Osteocyte (in vitro differentiated cells): Measurements from ENCODE around the gene PRH1. TPM values are rescaled to one million over a fixed set of nuclear protein-coding genes. Genes with fewer than 3 reads are reported as not detected.

Source experiments
- DNase-seq: peaks from one replicate; pipeline ENCODE4 v3.0.0; 2021; ENCODE audit warnings: mixed read lengths; ENCODE audit not compliant: unreplicated experiment; ENCODE audit errors: extremely low spot score
- H3K27ac Mint-ChIP-seq: one replicate; pipeline ENCODE4 v1.8.0; 2021; ENCODE audit warnings: mild to moderate bottlenecking, mixed read lengths; ENCODE audit not compliant: unreplicated experiment
- H3K27me3 Mint-ChIP-seq: one replicate; pipeline ENCODE4 v1.8.0; 2021; ENCODE audit warnings: mixed read lengths; ENCODE audit not compliant: unreplicated experiment
- H3K36me3 Mint-ChIP-seq: one replicate; pipeline ENCODE4 v1.8.0; 2021; ENCODE audit warnings: mixed read lengths; ENCODE audit not compliant: unreplicated experiment
- H3K4me1 Mint-ChIP-seq: one replicate; pipeline ENCODE4 v1.8.0; 2021; ENCODE audit warnings: mixed read lengths; ENCODE audit not compliant: unreplicated experiment
- H3K4me3 Mint-ChIP-seq: one replicate; pipeline ENCODE4 v1.8.0; 2021; ENCODE audit warnings: mild to moderate bottlenecking, moderate library complexity, mixed read lengths; ENCODE audit not compliant: unreplicated experiment
- H3K9me3 Mint-ChIP-seq: one replicate; pipeline ENCODE4 v1.8.0; 2021; ENCODE audit warnings: mixed read lengths; ENCODE audit not compliant: unreplicated experiment
- total RNA-seq: library from RNA; stranded (reverse); gene quantifications from 2 replicates; pipeline ENCODE4 v1.2.1, GENCODE V29; 2021
- TF ChIP-seq, protein P1 (sequence below): fragments of 200-600 bp; sonication (generic); IDR thresholded peaks from 2 replicates; pipeline ENCODE4 v1.5.0; 2021; ENCODE audit warnings: antibody characterized with exemption, mild to moderate bottlenecking, moderate library complexity

PRH1 gene
- total RNA-seq, 1 donor from 2014 or later, result 19.1 TPM

DNA sequence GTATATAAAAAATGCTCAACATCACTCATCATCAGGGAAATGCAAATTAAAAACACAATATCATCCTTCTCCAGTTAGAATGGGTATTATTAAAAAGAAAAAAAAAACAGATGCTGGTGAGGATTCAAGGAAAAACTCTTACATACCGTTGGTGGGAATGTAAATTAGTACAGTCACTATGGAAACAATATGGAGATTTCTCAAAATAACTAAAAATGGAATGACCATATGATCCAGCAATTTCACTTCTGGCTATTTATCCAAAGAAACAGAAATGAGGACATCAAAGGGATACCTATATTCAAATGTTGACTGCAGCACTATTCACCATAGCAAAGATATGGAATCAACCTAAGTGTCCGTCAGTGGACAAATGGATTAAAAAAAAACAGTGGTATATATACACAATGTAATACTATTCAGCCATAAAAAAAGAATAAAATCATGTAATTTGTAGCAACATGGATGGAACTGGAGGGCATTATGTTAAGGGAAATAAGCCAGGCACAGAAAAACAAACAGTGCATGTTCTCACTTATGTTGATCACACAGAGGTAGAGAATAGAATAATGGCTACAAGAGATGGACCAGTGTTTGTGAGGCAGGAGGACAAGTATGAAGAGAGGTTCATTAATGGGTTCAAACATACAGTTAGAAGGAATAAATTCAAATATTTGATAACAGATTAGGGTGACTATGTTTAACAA, 20.4 kb downstream of the PRH1 start:
- Mint-ChIP-seq H3K27me3 (no peaks in the 10 kb centered on the region), H3K27ac (no peak overlapping the region), H3K4me3 (no peak overlapping the region), H3K36me3 (peaks cover 18% of the 10 kb centered on the region), H3K4me1 (peaks cover 4% of the 10 kb centered on the region), H3K9me3 (peaks cover 24% of the 10 kb centered on the region)
- TF ChIP-seq, protein P1, sequence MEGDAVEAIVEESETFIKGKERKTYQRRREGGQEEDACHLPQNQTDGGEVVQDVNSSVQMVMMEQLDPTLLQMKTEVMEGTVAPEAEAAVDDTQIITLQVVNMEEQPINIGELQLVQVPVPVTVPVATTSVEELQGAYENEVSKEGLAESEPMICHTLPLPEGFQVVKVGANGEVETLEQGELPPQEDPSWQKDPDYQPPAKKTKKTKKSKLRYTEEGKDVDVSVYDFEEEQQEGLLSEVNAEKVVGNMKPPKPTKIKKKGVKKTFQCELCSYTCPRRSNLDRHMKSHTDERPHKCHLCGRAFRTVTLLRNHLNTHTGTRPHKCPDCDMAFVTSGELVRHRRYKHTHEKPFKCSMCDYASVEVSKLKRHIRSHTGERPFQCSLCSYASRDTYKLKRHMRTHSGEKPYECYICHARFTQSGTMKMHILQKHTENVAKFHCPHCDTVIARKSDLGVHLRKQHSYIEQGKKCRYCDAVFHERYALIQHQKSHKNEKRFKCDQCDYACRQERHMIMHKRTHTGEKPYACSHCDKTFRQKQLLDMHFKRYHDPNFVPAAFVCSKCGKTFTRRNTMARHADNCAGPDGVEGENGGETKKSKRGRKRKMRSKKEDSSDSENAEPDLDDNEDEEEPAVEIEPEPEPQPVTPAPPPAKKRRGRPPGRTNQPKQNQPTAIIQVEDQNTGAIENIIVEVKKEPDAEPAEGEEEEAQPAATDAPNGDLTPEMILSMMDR, result no peak
- no peak for DNase-seq

DNA sequence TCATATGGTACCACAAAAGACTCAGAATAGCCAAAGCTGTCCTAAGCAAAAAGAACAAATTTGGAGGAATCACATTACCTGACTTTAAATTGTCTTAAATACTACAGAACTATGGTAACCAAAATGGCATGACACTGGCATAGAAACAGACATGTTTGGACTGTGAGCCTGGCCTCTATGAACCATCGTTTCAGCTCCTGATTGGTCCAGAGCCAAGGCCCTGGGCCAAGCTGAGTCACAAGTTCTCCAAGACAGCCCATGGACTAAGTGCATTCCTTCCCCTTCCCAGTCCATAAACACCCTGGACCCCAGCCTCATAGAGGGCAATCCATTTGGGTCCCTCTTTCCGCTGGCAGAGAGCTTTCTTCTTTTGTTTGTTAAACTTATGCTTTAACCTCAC, 22.7 kb downstream of the PRH1 start:
- H3K4me1 Mint-ChIP-seq, result peaks cover 4% of the 10 kb centered on the region
- TF ChIP-seq, protein P1, result no peak
- DNase-seq, result no peak

DNA sequence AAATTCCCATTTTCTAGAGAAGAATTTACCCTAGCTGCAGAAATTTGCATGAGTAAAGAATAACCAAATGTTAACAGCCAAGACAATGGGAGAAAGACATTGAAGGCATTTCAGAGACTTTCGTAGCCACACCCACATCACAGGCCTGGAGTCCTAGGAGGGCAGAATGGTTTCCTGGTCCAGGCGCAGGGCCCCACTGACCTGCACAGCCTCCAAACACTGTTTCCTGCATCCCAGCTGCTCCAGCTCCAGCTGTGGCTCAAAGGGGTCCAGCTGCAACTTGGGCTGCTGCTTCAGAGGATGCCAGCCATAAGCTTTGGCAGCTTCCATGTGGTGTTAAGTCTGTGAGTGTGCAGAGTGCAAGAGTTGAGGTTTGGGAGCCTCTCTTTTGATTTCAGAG, 28.2 kb downstream of the PRH1 start:
- no peak overlapping the region for H3K4me3 Mint-ChIP-seq
- no peak for DNase-seq
- H3K27me3 Mint-ChIP-seq, result no peaks in the 10 kb centered on the region
- no peak overlapping the region for H3K27ac Mint-ChIP-seq
- H3K9me3 Mint-ChIP-seq, result peaks cover 27% of the 10 kb centered on the region
- peaks cover 35% of the 10 kb centered on the region for H3K36me3 Mint-ChIP-seq
- H3K4me1 Mint-ChIP-seq, result no peaks in the 10 kb centered on the region
- TF ChIP-seq, protein P1, result no peak

More for the DNA sequence above, 22.7 kb downstream of the PRH1 start:
- H3K36me3 Mint-ChIP-seq, result peaks cover 37% of the 10 kb centered on the region
- H3K27me3 Mint-ChIP-seq, result no peaks in the 10 kb centered on the region
- no peak overlapping the region for H3K27ac Mint-ChIP-seq
- no peak overlapping the region for H3K4me3 Mint-ChIP-seq
- peaks cover 39% of the 10 kb centered on the region for H3K9me3 Mint-ChIP-seq

DNA sequence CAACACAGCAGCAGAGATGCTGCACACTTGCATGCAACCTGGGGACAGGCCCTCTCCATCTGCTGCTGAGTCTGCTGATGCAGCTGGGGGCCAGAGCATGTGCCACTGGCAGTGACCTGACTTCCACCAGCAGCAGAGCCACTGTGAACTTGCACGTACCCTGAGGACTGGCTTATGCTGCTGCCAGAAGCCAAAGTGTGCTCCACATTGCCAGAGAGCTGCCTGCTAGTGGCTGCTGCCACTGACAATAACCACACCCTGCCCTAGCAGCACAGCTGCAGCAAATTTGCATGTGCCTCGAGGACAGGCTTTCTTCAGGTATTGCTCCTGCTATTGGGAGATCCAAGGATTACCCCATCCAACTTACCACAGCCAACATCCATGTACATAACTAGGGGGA, 30.3 kb downstream of the PRH1 start:
- Mint-ChIP-seq H3K27ac (no peak overlapping the region), H3K36me3 (peaks cover 39% of the 10 kb centered on the region), H3K27me3 (no peaks in the 10 kb centered on the region), H3K4me1 (no peaks in the 10 kb centered on the region), H3K9me3 (peaks cover 27% of the 10 kb centered on the region), H3K4me3 (no peak overlapping the region)
- DNase-seq, result peak; percentile 82
- TF ChIP-seq, protein P1, result no peak

DNA sequence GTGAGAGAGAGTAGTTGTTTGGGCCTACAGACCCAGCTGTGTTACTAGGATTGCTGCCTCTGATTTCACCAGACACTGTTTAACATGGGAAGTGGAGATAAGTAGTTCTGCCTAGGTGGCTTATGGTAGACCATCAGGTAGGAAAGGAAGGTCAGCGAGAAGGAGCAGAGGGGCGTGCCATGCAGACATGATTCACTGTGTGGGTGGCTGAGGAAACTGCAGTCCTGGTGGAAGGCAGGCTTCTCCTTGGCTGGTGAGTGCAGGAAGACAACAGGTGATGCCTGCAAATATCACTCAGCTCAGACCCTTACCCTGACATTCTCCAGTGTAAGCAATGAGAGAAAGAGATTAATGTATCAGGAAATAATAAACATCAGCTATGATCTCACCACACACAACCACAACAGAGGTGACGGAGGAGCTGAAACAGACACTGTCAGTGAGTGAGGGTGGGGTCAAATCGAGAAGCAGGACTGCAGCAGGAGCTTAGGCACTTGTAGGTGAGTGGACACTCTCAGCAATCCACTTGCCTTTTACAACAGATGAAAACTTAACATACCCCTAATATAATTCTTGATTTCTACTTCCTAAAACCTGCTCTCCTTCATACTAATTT, 32.7 kb downstream of the PRH1 start:
- no peak overlapping the region for H3K27ac Mint-ChIP-seq
- DNase-seq, result no peak
- no peaks in the 10 kb centered on the region for H3K4me1 Mint-ChIP-seq
- H3K36me3 Mint-ChIP-seq, result peaks cover 26% of the 10 kb centered on the region
- no peaks in the 10 kb centered on the region for H3K27me3 Mint-ChIP-seq
- H3K4me3 Mint-ChIP-seq, result no peak overlapping the region
- TF ChIP-seq, protein P1, result no peak
- peaks cover 6% of the 10 kb centered on the region for H3K9me3 Mint-ChIP-seq
